GM10248 (cell line): ENCODE results near the gene NAXD.

ENCODE experiments used
- CTCF ChIA-PET: fragments of 300-600 bp; sonication (Branson Sonifier 250); formaldehyde crosslinking; extraction: SDS; loops from one replicate; lab custom pipeline; 2021; ENCODE audit warnings: antibody characterized with exemption; lab: Yijun Ruan, JAX
- POLR2A ChIA-PET: fragments of 350-650 bp; sonication (Branson Sonifier 250); formaldehyde crosslinking; extraction: SDS; loops from one replicate; lab custom pipeline; 2020; ENCODE audit warnings: antibody characterized with exemption; lab: Yijun Ruan, JAX
- DNase-seq: peaks from one replicate; pipeline ENCODE4 v3.0.0; 2012; ENCODE audit errors: extremely low spot score
- CTCF ChIP-seq: IDR thresholded peaks from 2 replicates; pipeline ENCODE4 v1.5.1; 2012; ENCODE audit warnings: mild to moderate bottlenecking, low read depth; ENCODE audit errors: extremely low read depth, missing control alignments, control extremely low read depth

Gene NAXD

DNA sequence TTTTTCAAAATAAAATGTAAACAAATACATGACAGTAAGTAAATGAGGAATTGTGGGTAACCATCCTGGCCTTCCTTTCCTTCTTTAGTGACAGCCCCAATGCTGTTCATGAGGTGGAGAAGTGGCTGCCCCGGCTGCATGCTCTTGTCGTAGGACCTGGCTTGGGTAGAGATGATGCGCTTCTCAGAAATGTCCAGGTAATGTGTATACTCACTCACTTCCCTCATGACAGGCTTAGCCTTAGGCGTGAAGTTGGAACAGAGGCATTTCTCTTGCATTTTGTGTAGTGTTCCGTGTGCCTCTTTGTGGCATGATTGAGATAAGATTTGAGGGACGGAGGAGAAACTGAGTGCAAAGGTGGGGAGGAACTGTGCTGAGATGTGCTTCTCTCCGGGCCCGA, 12.0 kb downstream of the NAXD start:
- no peak for DNase-seq
- ChIA-PET POLR2A (no interaction called here), CTCF (interaction anchor here (1.0 kb wide), 1 partner anchor 9 kb away, joined by 3 read pairs; no protein-coding TSS in a partner anchor)
- TF ChIP-seq CTCF: no peak

DNA sequence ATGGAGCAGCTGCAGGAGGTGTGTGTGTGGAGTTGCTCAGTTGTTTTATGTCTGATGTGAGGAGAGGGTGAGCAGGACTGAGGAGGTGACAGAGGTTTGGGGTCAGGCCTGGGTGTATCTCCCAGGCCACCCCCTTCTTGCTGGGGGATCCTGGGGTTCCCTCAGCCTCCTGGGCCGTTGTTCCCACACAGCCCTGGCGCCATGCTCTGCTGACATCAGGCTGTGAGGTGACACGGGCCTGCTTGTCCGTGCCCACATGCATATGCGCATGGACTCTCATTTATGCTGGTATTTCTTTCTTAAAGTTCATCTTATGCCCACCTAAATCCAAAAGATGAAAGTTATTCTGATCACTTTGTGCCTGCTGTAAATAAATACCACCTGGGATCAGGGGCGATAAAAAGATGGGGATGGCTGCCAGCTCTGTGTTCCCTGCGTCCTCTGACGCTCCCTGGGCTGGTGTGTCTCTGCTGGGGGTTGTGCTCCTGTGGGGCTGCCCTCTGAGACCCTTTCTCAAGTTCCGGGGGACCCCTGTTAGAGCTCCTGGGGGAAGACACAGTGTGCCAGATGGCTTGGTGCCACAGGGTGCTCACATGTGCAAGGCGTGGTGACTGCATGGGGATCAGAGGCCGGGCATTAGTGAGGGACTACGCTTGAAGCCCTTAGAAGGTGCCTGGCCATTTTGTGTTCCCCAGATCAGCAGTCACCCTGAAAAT, 12.6 kb downstream of the NAXD start:
- no peak for DNase-seq
- ChIA-PET POLR2A (no interaction called here), CTCF (interaction anchor here (1.0 to 1.2 kb wide), 2 partner anchors 10 to 17 kb away, joined by 3 read pairs; no protein-coding TSS in a partner anchor)
- no peak for TF ChIP-seq CTCF

DNA sequence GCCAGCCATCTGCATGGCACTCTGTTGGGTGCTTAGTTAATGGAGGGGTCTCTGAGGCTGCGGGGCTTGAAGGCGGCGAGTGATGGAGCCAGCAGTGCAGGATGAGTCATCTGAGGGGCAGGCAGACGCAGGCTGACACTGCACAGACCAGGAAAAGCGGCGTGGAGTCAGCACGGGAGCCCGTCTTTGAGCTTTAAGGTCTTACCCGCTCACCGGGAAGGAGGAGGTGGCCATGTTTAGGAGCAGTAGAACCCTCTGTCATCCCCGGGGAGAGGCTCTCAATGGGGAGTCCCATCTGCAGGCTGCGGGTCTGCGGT, 13.1 kb downstream of the NAXD start:
- ChIA-PET POLR2A (no interaction called here), CTCF (interaction anchor here (1.0 to 1.2 kb wide), 2 partner anchors 10 to 16 kb away, joined by 3 read pairs; no protein-coding TSS in a partner anchor)
- DNase-seq: no peak
- no peak for TF ChIP-seq CTCF

DNA sequence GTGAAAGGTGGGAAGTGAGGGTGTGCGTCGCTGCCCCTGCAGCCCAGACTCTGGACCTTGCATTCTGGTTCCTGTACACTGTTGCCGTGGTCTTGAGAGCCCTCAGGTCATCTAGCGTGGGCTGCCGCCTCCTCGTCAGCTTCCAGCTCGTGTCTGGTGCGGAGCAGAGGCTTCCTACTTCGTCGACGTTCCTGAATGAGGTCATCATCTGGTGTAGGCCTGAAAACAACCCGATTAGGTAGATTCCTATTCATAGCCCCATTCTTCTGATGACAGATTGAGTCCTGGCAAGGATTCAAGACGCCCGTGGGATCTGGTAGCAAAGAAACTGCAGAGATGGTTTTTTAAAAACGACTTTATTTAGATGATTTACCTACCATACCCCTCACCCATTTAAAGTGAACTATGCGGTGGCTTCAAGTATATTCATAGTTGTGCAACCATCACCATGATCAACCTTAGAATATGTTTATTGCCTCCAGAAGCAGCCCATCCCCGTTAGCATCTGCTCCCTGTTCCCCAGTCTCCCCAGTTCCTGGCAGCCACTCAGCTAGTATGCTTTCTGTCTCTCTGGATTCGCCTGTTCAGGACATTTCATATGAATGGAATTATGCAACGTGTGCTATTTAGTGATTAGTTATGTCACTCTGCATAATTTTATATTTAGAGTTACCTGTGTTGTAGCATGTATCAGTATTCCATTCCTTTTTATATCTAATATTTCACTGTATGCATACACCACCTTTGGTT, 13.8 kb downstream of the NAXD start:
- TF ChIP-seq CTCF: no peak
- ChIA-PET CTCF (interaction anchor here (1.2 kb wide), 1 partner anchor 16 kb away, joined by 3 read pairs; no protein-coding TSS in a partner anchor), POLR2A (no interaction called here)
- no peak for DNase-seq

GRCh38 chr13:110629735-110630134, 14.4 kb downstream of the NAXD start:
- CTCF ChIA-PET: interaction anchor here (1.2 to 1.4 kb wide), 3 partner anchors 9 to 174 kb away, joined by 3 to 5 read pairs (median 4); no protein-coding TSS in a partner anchor

More at GRCh38 chr13:110629735-110630134, 14.4 kb downstream of the NAXD start:
- no peak for TF ChIP-seq CTCF
- POLR2A ChIA-PET: no interaction called here
- no peak for DNase-seq
